ENCODE measurements around the gene HSPA1L. TPM values are rescaled to one million over a fixed set of nuclear protein-coding genes. Genes with fewer than 3 reads are reported as not detected.
A peak's percentile ranks its signal among the peaks of the same experiment; 100 is the strongest.
"Not testable (repeated sequence)": the region's sequence is repeated elsewhere in the genome, so short reads cannot be mapped to it uniquely, and the experiment has no call there.

HSPA1L gene
- total RNA-seq, 1 experiment from 2014 or later, result 0.86 TPM

DNA sequence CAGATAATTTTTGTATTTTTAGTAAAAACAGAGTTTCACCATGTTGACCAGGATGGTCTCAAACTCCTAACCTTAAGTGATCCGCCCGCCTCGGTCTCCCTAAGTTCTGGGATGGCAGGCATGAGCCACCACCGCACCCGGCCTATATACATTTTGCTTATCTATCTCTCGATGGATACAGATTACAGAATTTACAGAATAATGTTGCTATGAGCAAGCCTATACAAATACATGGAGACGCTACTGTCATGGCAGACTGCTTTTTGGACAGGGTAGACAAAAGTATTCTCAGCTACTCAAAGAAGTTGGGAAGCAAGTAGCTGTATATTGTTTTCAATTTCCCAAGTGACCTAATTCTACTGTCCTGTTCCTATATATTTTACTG is 1.6 kb downstream of the HSPA1L start:
- ChIA-PET CTCF (interaction anchor here (0.6 to 1.6 kb wide), 2 partner anchors 16 to 18 kb away, joined by 3 to 6 read pairs; partner anchors contain the start of gene VARS1), POLR2A (interaction anchor here (0.6 to 2.3 kb wide), 5 partner anchors 13 to 158 kb away, joined by 4 to 79 read pairs (median 29); partner anchors contain the start of genes APOM, HSPA1B, NEU1 and VARS1)
- Histone ChIP-seq H3K27me3 (replicated peaks; ENCODE audit: control insufficient read depth, insufficient read depth, low read length) (no peaks in the 10 kb centered on the region), H3K9me3 (no peaks in the 10 kb centered on the region), H3K36me3 (ENCODE audit: control insufficient read depth, insufficient read depth, low read length) (no peaks in the 10 kb centered on the region), H3K4me3 (ENCODE audit: low read depth, low read length) (no peak overlapping the region; the same call in 1 of the 2 replicates), H3K4me1 (peaks cover 14% of the 10 kb centered on the region)
- TF ChIP-seq, protein P1, sequence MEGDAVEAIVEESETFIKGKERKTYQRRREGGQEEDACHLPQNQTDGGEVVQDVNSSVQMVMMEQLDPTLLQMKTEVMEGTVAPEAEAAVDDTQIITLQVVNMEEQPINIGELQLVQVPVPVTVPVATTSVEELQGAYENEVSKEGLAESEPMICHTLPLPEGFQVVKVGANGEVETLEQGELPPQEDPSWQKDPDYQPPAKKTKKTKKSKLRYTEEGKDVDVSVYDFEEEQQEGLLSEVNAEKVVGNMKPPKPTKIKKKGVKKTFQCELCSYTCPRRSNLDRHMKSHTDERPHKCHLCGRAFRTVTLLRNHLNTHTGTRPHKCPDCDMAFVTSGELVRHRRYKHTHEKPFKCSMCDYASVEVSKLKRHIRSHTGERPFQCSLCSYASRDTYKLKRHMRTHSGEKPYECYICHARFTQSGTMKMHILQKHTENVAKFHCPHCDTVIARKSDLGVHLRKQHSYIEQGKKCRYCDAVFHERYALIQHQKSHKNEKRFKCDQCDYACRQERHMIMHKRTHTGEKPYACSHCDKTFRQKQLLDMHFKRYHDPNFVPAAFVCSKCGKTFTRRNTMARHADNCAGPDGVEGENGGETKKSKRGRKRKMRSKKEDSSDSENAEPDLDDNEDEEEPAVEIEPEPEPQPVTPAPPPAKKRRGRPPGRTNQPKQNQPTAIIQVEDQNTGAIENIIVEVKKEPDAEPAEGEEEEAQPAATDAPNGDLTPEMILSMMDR (IDR thresholded peaks at IDR 0.05; ENCODE audit: insufficient read depth in 1 of 2, low read depth in 1 of 2, low read length in 1 of 2, severe bottlenecking in 1 of 2, unreplicated experiment in 1 of 2), result no peak
- no TSS peak for BruUV-seq (replicated peaks)
- DNase-seq, result no peak
- Mint-ChIP-seq H3K9me3 (ENCODE audit: unreplicated experiment) (no peaks in the 10 kb centered on the region), H3K4me3 (ENCODE audit: unreplicated experiment) (peak overlapping the region; percentile 89), H3K27ac (ENCODE audit: unreplicated experiment) (peak overlapping the region; percentile 96), H3K27me3 (ENCODE audit: insufficient read depth, unreplicated experiment) (no peaks in the 10 kb centered on the region), H3K4me1 (ENCODE audit: low read depth, unreplicated experiment) (peaks cover 12% of the 10 kb centered on the region), H3K36me3 (ENCODE audit: insufficient read depth, unreplicated experiment) (peaks cover 25% of the 10 kb centered on the region)
- intact Hi-C loops (cut with micrococcal nuclease; ENCODE audit: unreplicated experiment), result no loop called here

DNA sequence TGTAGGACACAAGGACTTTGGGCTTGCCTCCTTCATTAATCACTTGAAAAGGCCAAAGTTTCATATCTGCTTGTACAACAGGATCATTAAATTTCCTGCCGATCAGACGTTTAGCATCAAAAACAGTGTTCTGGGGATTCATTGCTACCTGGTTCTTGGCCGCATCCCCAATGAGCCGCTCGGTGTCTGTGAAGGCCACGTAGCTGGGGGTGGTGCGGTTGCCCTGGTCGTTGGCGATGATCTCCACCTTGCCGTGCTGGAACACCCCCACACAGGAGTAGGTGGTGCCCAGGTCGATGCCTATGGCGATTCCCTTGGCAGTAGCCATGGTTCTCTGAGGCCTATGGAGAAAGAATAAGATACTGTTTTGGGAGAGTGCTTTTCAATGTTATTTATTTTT is 3.4 kb downstream of the HSPA1L start:
- Mint-ChIP-seq H3K4me3 (ENCODE audit: unreplicated experiment) (no peak overlapping the region), H3K27me3 (ENCODE audit: insufficient read depth, unreplicated experiment) (no peaks in the 10 kb centered on the region), H3K4me1 (ENCODE audit: low read depth, unreplicated experiment) (peaks cover 9% of the 10 kb centered on the region), H3K9me3 (ENCODE audit: unreplicated experiment) (no peaks in the 10 kb centered on the region), H3K36me3 (ENCODE audit: insufficient read depth, unreplicated experiment) (peaks cover 19% of the 10 kb centered on the region), H3K27ac (ENCODE audit: unreplicated experiment) (no peak overlapping the region)
- DNase-seq, result no peak
- Histone ChIP-seq H3K27me3 (replicated peaks; ENCODE audit: control insufficient read depth, insufficient read depth, low read length) (no peaks in the 10 kb centered on the region), H3K9me3 (no peaks in the 10 kb centered on the region), H3K4me3 (ENCODE audit: low read depth, low read length) (no peak overlapping the region), H3K4me1 (peaks cover 10% of the 10 kb centered on the region), H3K36me3 (ENCODE audit: control insufficient read depth, insufficient read depth, low read length) (no peaks in the 10 kb centered on the region)
- intact Hi-C loops (cut with micrococcal nuclease; ENCODE audit: unreplicated experiment), result no loop called here
- ChIA-PET POLR2A (no interaction called here), CTCF (no interaction called here)
- no TSS peak for BruUV-seq (replicated peaks)
- TF ChIP-seq, protein P1 (IDR thresholded peaks at IDR 0.05; ENCODE audit: insufficient read depth in 1 of 2, low read depth in 1 of 2, low read length in 1 of 2, severe bottlenecking in 1 of 2, unreplicated experiment in 1 of 2), result no peak

DNA sequence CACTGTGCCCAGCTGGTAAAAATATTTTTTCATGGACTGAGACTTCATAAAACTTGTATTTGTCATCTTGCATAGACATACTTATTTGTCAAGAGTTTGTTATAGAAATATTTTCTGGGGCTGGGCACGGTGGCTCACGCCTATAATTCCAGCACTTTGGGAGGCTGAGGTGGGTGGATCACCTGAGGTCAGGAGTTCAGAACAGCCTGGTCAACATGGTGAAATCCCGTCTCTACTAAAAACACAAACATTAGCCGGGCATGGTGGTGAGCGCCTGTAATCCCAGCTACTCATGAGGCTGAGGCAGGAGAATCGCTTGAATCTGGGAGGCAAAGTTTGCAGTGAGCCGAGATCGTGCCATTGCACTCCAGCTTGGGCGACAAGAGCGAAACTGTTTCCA is 6.5 kb downstream of the HSPA1L start:
- BruUV-seq (replicated peaks); H3K36me3 ChIP-seq (ENCODE audit: control insufficient read depth, insufficient read depth, low read length); H3K4me3 Mint-ChIP-seq (ENCODE audit: unreplicated experiment); H3K27me3 Mint-ChIP-seq (ENCODE audit: insufficient read depth, unreplicated experiment); intact Hi-C loops (cut with micrococcal nuclease; ENCODE audit: unreplicated experiment); H3K4me3 ChIP-seq (ENCODE audit: low read depth, low read length); DNase-seq; H3K9me3 ChIP-seq; H3K27ac Mint-ChIP-seq (ENCODE audit: unreplicated experiment); H3K27me3 ChIP-seq (replicated peaks; ENCODE audit: control insufficient read depth, insufficient read depth, low read length); H3K9me3 Mint-ChIP-seq (ENCODE audit: unreplicated experiment): not testable (repeated sequence)
- POLR2A ChIA-PET, result interaction anchor here (0.7 kb wide), 1 partner anchor 1092 kb away, joined by 3 read pairs; the partner anchor contains the start of gene MDC1
- H3K4me1 ChIP-seq, result peaks cover 14% of the 10 kb centered on the region
- CTCF ChIA-PET, result interaction anchor here (0.7 kb wide), 1 partner anchor 16 kb away, joined by 4 read pairs; no protein-coding TSS in a partner anchor
- H3K36me3 Mint-ChIP-seq (ENCODE audit: insufficient read depth, unreplicated experiment), result peaks cover 14% of the 10 kb centered on the region
- H3K4me1 Mint-ChIP-seq (ENCODE audit: low read depth, unreplicated experiment), result peaks cover 14% of the 10 kb centered on the region
